GM03348 (cell line): ENCODE data around the gene GINS2.

Source experiments
- DNase-seq: peaks from one replicate; pipeline ENCODE4 v3.0.0; 2012; ENCODE audit warnings: low spot score

The GINS2 gene

DNA sequence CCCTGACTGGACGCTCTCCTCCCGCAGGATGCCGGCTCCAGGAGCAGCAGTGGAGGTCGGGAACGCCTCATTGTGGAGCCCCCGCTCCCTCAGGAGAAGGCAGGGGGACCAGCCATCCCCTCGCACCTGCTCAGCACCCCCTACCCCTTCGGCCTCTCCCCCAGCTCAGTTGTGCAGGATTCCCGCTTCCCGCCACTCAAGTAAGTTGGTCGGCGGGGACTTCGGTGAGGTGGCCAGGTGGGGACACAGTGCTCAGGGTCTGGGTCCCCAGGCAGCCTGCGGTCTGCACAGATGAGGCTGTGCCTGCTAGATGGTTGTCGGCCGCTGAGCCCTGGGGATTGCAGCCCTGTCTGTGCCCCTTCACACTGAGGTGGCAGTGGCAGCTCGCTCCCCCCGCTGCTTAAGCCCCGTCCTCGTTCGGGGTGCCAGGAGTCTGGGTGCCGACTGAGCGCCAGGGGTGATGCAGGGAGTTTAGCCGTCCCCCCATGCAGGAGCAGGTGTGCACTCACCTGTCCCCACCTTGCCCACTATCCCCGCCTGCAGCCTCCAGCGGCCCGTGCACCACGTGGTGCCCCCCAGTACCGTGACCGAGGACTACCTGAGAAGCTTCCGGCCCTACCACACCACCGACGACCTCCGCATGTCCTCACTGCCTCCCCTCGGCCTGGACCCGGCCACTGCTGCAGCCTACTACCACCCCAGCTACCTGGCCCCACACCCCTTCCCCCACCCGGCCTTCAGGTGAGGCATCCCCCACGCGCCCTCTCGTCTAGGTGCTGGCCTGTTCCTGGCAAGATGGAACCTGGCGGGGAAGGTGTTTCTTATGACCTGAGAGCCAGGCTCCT, 34.3 kb downstream of the GINS2 start:
- DNase-seq = no peak

DNA sequence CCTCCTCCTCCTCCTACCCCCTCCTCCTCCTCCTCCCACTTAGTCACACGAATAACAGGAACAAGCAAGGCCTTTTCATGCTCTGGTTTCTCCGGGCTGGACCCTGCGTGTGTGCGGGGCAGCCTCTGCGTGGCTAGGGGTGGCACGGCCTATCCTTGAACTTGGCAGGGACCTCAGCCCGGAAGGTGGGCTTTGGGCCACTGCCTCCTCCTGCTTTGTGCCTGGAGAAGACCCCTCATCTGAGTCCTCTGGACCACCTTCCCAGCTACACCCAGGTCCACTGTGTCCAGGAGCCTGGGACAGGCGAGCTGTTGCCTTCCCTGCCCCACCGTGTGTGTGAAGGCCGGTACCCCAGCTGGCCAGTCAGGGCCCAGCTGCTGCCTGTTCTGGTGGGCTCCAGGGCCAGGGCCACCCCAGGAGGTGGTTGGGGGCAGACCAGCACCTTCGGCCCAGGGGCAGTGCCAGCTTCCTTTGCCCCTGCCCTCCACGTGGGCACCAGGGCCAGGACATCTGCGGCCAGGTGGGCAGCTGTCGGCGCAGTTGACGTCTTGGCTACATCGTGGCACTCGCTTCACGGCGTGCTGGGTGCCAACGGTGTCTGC, 35.4 kb downstream of the GINS2 start:
- no peak for DNase-seq

DNA sequence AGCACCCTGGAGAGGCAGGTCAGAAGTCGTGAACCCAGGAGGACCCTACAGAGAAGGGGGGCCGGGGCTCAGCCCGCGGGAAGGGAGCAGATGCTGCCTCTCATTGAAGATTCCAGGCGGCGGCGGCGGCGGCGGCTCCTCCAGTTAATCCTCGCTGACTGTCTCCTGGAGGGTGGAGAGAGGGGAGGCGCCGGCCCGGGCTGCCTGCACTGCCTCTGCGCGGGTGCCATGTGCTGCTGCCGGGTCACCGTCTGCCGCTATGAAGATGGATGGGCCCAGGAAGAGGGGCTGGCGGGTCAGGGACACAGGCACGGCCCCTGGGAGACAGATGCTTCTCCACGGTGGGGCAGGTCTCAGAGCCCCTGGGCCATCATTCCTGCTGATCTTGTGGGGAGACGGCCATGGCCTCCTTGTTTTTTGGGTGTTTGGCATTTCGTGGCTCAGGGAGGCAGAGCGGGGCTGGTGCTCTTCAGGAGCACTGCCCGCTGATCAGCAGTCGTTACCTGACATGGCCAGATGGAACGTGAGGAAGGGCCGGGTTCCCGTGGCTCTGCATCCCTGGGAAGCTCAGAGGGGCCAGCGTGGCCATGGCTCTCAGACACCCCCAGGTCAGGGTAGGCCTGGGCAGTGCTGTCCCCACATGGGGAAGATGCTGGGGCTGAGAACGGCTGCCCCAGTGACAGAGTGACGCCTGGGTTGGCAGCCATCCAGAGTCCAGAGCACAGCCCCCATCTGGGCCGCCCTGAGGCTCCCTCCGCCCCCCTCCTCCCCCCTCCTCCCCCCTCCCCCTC, 36.1 kb downstream of the GINS2 start:
- peak; percentile 79 for DNase-seq

DNA sequence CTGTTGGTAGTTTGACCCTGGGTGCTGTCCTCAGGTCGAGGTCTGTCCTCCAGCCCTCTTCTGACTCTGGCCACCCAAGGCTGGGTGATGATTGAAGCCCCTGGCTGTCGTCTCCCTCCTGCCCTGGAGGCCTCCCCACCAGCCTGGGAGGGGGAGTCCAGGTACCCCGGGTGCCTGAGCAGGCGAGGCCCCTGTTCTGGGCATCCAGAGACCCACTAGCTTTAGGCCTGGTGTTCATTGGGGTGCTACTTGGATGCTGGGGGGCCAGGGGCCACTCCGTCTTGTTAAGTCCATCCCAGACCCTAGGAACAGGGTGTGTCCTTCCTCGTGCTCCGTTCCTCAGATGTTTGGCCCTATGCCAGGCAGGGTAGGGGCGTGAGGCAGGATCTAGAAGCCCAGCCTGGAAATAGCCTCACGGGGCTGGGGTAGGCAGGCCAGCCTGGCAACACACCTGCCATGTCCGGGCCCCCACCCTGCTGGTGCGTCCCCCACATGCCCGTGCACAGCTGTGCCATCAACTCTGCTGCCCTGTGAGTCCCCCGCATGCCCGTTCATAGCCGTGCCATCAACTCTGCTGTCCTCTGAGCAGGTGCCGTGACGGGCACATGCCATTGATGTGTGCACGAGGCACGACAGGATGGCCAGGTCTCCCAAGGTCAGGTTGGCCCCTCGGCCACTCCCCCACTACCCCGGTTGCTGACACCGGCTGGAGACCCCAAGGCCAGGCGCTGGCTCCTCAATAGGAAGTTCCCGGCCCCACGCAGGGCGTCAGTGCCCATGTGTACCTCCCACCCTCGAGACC, 36.9 kb downstream of the GINS2 start:
- DNase-seq = no peak

DNA sequence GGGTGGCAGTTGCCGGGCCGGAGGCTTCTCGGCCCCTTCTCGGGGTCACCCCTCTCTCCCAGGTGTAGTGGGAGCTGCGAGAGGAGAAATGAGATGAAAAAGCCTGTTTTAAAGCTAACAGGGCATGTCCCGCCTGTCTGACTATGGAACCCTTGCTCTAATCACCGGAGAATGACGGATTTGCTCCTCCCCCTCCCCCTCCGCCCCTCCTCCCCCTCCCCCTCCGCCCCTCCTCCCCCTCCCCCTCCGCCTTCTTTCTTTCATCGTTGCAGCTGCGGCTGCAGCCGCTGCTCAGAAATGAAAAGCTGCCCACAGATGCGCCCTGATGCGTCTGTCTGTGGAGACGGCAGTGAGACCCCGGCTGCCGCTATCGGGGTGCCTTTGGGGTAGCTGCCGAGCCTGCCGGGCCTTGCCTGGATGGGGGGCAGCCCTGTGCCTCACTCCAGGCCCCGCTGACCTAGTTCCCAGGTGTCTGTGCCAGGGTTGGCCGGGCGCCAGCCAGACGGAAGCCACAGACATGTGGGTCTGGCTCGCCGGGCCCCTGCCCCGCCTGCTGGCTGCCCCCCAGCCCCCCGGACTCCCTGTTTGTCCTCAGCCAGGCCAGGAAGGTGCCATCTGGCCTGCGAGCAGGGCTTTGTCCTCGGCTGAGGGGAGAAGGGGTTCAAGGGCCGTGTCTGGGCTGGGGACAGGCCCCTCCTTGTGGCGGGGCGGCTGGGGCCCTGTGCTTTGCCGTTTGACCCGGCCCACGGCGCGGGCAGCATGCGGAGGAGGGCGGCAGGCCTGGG, 37.7 kb downstream of the GINS2 start:
- DNase-seq = no peak

DNA sequence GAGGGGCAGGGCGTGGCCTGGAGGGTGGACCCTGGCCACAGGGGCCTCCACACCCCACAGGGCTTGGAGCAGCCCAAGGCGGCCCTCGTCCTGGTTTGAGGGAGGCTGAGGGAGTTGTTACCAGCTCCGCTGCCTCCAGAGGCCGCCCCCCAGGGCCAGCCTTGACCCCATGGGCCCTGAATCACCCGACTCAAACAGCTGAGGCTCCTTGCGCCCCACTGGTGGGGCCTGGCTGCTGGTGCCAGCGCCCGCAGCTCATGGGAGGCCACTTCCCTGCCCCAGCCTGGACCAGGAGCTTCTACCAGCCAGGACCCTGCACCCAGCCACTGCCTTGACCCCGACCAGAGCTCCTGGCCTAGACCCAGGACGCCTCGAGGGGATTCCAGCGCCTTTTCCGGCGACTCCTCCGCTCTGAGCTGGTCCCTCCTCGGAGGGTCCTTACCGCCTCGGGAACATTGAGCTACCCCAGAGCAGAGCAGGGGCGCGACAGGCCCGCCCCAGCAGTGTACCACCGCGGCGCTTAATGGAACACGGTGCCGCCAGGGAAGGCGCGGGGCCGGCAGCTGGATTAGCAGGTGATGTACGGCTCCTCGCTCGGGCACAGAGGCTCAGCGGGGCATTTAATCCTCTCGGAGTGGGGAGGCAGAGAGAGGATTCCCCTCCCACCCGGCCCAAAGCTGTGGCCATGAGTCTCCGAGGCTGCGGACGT, 38.5 kb downstream of the GINS2 start:
- no peak for DNase-seq

DNA sequence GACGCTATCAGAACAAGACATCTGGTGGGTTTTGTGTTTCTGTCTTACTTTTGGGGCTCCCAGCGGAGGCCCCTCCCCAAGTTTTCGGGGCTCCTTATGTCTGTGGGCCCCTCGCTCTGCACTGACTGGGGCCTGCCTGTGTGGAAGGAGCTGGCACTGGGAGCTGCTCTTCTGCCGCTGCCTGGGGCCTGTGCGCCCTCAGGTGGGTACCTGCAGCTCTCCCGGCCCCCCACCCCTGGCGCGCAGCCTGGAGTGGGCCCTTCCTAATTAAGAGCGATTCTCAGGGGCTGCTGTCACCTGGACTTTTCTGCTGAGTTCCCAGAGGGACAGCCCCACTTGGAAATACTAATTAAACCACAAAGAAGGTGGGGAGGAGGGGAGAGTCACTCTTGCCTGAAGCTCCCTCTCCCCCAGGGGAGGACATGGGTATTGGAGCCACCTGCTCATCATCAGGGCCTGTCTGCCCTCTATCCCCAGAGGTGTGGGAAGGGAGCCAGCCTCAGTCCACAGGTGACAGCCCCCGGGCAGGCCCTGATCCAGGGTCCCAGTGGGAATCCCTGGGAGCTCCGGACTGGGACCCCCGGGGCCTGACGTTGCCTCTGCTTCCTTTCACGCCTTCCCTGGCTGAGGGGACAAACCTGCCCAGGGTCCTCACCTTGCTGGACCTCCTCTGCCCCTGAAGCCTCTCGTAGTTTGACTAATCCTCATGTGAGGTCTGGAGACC, 39.2 kb downstream of the GINS2 start:
- DNase-seq = no peak

DNA sequence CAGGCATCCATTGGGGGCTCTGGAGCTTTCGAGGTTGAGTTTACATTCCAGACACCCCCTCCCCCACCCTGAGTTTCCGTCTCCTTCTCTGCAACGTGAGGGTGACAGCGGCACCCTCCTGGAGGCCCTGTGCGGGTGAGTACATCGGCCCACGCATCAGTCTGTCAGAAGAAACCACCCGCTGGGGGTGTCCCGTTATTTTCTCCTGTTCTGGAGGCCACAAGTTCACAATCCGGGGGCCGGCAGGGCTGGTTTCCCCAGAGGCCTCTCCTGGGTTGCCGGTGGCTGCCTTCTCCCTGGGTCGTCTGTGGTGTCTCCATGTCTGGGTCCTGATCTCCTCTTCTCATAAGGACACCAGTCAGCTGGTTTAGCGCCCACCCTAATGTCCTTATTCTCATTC, 39.9 kb downstream of the GINS2 start:
- DNase-seq = no peak

DNA sequence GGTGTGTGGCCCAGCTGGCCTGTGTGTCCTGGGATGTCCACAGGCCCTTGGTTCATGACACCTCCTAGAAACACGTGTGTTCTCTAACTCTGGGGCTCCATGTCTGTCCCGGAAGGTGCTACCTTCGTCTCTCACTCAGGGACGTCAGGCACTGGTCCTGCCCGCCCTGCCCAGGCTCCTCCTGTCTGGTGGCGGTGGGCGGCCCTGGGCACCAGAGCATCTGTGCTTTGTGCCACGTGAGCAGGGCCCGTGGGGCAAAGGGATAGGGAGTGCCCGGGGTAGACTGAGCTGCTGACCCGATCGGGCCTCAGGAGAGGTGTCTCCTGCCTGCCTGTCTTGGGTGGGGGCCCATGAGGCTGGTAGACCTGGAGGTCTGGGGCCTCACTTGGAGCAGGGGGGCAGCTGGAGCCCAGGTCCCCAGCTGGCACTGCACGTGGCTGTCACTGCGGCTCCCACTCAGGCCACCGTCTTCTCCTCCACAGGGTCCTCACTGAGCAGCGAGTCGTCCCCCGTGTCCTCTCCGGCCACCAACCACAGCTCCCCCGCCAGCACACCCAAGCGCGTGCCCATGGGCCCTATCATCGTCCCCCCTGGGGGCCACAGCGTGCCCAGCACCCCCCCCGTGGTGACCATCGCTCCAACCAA, 40.6 kb downstream of the GINS2 start:
- no peak for DNase-seq

DNA sequence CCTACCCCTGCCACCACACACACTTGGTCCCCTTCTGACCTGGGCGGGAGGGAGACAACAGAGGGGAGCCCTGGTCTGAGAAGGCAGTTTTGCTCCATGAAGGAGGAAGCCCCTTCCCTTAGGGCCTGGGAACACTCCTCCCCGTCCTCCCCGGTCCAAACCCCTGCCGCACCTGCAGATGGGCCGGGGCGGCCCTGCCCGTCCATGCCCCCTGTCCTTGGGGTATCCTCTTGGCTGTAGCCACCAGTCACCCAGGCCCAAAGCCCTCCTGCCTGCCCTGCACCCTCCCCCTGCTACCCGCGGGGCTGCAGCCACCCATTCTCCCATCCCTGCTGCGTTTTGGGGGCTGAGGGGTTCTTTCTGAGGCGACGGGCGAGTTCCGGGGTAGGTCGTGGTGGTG, 41.8 kb downstream of the GINS2 start:
- no peak for DNase-seq

DNA sequence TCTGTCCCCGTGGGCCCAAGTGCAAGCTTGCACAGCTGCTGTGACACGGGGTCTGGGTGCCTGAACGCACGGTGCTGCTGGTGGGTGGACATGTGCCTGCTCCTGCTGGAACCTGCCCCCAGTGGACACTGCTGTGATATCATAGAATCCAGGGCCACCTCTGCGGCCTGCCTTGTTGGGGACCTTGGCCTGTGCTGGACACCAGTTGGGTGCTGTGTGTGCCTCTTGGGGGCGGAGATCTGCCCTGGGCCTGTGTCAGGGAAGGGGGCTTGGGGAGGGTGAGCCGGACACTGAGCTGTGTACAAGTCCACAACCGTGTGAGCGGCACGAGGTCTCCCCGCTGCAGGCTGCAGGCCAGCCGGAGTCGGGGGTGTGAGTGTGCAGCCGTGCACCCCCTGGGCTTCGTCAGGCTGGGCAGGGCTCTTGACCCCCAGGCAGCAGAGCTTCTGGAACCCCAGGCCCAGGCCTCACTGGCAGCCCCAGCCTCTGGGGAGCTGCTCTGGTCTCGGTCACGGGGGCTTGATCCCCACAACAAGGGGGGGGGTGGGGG, 42.3 kb downstream of the GINS2 start:
- DNase-seq = no peak

DNA sequence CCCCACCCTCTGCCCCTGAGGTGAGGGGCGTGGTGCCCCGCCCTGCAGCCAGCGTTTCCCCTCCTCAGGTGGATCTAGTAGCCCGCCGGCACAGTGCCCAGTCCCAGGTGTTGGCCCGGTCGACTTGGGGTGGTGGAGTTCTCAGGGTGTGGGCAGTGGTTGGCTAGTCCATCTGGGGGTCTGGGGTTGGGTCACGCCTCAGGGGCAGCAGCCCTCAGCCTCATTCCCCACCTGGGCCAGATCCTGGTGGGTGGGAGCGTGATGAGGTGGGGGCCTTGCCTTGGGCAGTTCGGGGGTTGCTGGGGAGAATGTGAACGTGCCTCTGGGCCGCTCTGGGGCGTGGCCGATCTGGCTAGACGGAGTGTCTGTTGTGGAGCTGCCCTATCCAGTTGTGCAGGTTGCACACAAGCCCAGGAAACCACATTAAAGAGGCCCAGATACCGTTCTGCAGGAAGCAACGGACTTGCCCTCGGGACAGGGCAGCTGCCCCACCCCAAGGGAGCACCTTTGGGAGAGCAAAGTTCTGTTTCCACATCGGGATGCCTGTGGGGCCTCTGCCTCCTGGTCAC, 43.6 kb downstream of the GINS2 start:
- DNase-seq = no peak

DNA sequence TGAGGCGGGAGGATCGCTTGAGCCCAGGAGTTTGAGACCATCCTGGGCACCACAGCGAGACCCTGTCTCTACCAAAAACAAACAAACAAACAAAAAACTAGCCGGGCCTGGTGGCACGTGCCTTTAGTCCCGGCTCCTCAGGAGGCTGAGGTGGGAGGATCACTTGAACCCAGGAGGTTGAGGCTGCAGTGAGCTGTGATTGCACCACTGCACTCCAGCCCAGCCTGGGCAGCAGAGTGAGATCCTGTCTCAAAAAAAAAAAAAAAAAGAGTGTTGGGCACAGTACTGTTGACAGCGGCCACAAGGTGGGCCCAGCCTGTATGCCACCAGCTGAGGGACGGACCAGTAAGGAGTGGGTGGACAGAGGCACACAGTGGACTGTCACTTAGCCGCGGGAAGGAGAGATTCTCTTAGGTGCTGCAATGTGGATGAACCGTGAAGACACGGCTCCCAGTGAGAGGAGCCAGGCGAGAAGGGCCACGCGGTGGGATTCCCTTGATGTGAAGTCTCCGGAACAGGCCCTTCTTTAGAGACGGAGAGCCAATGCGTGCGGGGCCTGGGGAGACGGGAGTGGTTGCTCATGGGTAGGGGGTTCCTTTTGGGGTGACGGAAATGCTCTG, 44.6 kb downstream of the GINS2 start:
- no peak for DNase-seq

DNA sequence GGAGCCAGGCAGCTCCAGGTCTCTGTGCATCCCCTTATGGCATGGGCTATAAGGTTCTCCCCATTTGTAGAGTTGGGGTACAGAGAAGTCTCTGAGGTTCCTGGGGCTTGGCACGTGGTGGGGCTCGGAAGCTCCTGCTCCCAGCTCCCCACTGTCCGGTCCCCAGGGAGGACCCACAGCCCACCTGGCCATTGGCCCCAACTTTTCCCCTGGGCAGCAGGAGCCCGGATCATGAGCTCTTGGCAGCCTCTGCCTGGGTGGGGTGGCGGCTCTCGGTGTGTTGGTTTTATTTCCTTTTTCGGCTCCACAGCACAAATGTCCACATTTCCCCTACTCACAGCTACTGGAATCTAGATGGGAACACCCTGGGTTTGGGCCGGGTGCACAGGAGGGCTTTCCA, 45.1 kb downstream of the GINS2 start:
- DNase-seq = no peak

DNA sequence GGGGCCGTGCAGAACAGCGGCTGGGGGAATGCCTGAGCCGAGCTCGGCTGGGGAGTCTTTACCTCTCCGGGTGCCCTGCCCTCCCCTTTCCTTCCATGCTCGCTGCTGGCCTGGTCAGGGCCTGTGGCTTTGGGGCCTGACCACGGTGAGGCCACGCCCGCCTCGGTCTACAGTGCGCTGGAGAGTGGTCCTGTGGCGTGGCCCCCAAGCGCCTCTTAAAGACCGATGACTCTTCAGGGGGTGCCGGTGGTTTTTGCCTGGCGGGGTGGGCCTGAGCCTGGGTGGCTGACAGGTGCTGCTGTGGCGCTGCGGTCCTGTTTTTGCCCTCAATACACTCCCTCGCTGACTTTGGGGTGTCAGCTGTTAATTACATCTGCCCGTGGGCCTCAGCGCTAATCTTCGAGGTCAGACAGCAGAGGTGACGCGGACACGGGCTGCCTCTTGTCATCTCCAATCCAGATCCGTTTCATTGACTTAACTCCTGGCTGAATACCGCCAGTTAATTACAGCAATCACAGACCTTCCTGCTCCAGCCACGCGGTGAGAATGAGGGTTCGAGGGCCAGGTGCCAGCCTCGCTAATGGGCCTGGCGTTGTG, 45.9 kb downstream of the GINS2 start:
- no peak for DNase-seq

DNA sequence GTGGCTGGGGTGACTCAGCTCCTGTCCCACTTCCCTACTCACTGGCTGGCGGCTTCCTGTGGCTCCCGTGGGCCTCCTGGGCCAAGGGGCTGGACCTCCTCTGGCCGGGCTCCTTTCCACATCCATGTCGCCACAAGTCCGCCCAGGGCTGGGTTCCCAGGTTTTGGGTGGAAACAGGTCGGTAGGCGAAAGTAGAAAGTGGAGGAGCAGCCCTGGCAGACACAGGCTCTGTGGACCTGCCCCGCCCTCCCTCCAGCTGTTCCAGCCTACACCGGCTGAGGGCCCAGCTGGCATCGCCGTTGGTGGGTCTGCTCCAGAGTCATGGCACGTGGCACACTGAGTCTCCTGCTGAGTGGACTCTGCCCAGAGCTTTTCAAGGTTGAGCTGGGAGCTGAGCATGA, 47.0 kb downstream of the GINS2 start:
- DNase-seq = peak; percentile 44

DNA sequence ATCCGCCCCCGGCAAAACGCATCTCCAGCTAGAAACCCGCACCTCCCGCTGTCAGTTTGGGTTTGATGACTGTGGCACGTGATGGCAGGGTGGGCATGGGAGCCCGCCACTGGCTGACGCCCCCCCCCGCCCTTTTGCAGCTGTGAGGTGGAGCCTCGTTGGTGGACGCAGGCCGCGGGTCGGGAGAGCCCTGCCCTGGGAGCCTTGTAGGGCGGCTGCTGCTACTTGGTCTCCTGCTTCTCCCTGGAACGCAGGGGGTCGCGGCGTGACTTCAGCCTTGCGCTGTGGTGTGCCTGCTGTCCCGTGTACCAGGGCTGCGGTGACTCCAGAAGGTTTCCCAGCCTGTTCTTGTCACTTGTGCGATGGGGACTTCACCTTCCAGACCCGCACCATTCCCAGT, 47.4 kb downstream of the GINS2 start:
- no peak for DNase-seq

DNA sequence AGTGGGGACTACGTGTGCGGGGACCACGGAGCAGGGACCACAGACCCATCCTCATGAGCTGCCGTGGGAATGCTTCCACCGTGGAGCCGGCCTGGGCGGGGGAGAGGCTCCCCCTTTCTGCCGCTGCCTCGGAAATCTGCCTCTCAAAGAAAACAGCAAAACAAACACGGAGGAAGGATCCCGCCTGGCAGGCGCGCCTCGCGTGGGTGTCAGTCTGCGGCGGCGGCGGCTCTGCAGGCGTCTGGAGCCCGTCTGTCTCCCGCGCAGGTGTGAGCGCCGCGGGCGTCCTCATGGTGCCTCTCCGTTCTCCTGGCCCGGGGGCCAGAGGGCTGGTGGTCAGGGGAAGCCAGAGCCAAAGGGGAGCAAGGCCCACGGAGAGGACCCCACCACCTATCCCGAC, 48.2 kb downstream of the GINS2 start:
- DNase-seq = no peak
